GM19035 (cell line): ENCODE results near the gene DFFA.
"Not testable (repeated sequence)": the region's sequence is repeated elsewhere in the genome, so short reads cannot be mapped to it uniquely, and the experiment has no call there.

Experiments
- ATAC-seq: cut with Tn5 transposase; IDR thresholded peaks from one replicate; pipeline ENCODE4 v1.9.1; 2021; ENCODE audit not compliant: unreplicated experiment

DFFA gene

GRCh38 chr1:10430216-10431069, 41.9 kb downstream of the DFFA start, which contains the start of gene CENPS:
TSS of gene CENPS (plus strand) at chr1:10430433. CDS start at chr1:10430518, 85 bp downstream.
- peak; percentile 82 for ATAC-seq

GRCh38 chr1:10429868-10430215, 42.5 kb downstream of the DFFA start:
- ATAC-seq: no peak

GRCh38 chr1:10428984-10429383, 43.3 kb downstream of the DFFA start:
- ATAC-seq: no peak

GRCh38 chr1:10426535-10426848, 45.8 kb downstream of the DFFA start:
- ATAC-seq: not testable (repeated sequence)

- not testable (repeated sequence) for ATAC-seq
These were observed 46.3 kb downstream of the DFFA start for GRCh38 chr1:10425826-10426534.

GRCh38 chr1:10424651-10425050, 47.7 kb downstream of the DFFA start:
- ATAC-seq: no peak

- no peak for ATAC-seq
These were observed 48.3 kb downstream of the DFFA start for GRCh38 chr1:10424034-10424433.

GRCh38 chr1:10421637-10422036, 50.7 kb downstream of the DFFA start:
- ATAC-seq: no peak

- ATAC-seq: no peak
These were observed 53.0 kb downstream of the DFFA start for GRCh38 chr1:10419351-10419750.

- ATAC-seq: not testable (repeated sequence)
These were observed 53.6 kb downstream of the DFFA start for GRCh38 chr1:10418741-10419140.

GRCh38 chr1:10415967-10416366, 56.4 kb downstream of the DFFA start:
- ATAC-seq: not testable (repeated sequence)

- no peak for ATAC-seq
These were observed 57.0 kb downstream of the DFFA start for GRCh38 chr1:10415211-10415930.

- ATAC-seq: no peak
These were observed 65.1 kb downstream of the DFFA start for GRCh38 chr1:10407201-10407600.
